ENCODE measurements around the gene OR1J1. TPM values are rescaled to one million over a fixed set of nuclear protein-coding genes. Genes with fewer than 3 reads are reported as not detected.

Gene OR1J1
- polyA plus RNA-seq, 1 experiment, result not detected

DNA sequence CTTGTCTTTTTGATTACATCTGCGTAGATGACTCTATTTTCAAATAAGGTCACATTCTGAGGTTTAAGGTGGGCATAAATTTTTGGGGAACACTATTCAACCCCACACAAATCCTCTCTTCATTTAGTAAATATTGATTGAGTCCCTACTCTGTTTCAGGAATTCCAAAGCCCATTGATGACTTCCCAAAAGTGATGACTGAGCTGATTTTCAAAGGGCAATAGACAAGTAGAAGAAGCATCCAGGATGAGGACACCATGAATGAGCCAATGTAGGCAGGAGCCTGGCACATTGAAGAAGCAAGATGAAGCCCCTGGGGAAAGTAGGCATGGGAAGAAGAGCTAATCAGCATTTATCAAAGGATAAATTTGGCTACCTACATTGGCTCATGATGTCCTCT is 35.2 kb downstream of the OR1J1 start:
- TF ChIP-seq, protein P1, sequence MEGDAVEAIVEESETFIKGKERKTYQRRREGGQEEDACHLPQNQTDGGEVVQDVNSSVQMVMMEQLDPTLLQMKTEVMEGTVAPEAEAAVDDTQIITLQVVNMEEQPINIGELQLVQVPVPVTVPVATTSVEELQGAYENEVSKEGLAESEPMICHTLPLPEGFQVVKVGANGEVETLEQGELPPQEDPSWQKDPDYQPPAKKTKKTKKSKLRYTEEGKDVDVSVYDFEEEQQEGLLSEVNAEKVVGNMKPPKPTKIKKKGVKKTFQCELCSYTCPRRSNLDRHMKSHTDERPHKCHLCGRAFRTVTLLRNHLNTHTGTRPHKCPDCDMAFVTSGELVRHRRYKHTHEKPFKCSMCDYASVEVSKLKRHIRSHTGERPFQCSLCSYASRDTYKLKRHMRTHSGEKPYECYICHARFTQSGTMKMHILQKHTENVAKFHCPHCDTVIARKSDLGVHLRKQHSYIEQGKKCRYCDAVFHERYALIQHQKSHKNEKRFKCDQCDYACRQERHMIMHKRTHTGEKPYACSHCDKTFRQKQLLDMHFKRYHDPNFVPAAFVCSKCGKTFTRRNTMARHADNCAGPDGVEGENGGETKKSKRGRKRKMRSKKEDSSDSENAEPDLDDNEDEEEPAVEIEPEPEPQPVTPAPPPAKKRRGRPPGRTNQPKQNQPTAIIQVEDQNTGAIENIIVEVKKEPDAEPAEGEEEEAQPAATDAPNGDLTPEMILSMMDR (IDR thresholded peaks at IDR 0.05; ENCODE audit: low read depth, low read length), result no peak
- no peak for DNase-seq (ENCODE audit: low read depth, low spot score)
- POLR2A ChIA-PET, result no interaction called here

More for the DNA sequence above, 35.2 kb downstream of the OR1J1 start:
- Histone ChIP-seq H3K27ac (ENCODE audit: low read depth, low read length) (no peak overlapping the region), H3K4me3 (ENCODE audit: low read depth, low read length) (no peak overlapping the region), H3K27me3 (ENCODE audit: control insufficient read depth, insufficient read depth, low read length) (no peaks in the 10 kb centered on the region), H3K9me3 (ENCODE audit: control insufficient read depth, insufficient read depth, low read length) (no peaks in the 10 kb centered on the region; the same call in 1 of the 2 replicates)
- CTCF ChIA-PET, result interaction anchor here (1.1 kb wide), 1 partner anchor 343 kb away, joined by 3 read pairs; no protein-coding TSS in a partner anchor

Other genes with a start within 250 kb of the OR1J1 start
- not detected in 2 replicates for gene LHX6, start 249.0 kb downstream of the OR1J1 start, polyA plus RNA-seq (2011; rRNA removed)
- gene RBM18, start 213.1 kb downstream of the OR1J1 start, polyA plus RNA-seq (2011; rRNA removed), result 27.5 and 38.6 TPM in 2 replicates
- 42.9 and 50.1 TPM in 2 replicates for gene MRRF, start 213.0 kb downstream of the OR1J1 start, polyA plus RNA-seq (2011; rRNA removed)
- 78.3 and 83.1 TPM in 2 replicates for gene PTGS1, start 106.9 kb downstream of the OR1J1 start, polyA plus RNA-seq (2011; rRNA removed)
- gene OR1J2, start 32.9 kb upstream of the OR1J1 start, polyA plus RNA-seq (2011; rRNA removed), result 0.10 TPM in 1 of 2 replicates, not detected in the other
- gene OR1J4, start 41.2 kb upstream of the OR1J1 start, polyA plus RNA-seq (2011; rRNA removed), result 0.10 and 0.11 TPM in 2 replicates
- not detected in 2 replicates for gene OR1N1, start 49.4 kb upstream of the OR1J1 start, polyA plus RNA-seq (2011; rRNA removed)
- gene OR1N2, start 75.2 kb upstream of the OR1J1 start, polyA plus RNA-seq (2011; rRNA removed), result not detected in 2 replicates
- 0.09 TPM in 1 of 2 replicates, not detected in the other for gene OR1L8, start 105.5 kb upstream of the OR1J1 start, polyA plus RNA-seq (2011; rRNA removed)
- 0.14 and 0.31 TPM in 2 replicates for gene OR1Q1, start 136.8 kb upstream of the OR1J1 start, polyA plus RNA-seq (2011; rRNA removed)
- gene OR1B1, start 179.7 kb upstream of the OR1J1 start, polyA plus RNA-seq (2011; rRNA removed), result not detected in 2 replicates
- gene OR1L1, start 183.8 kb upstream of the OR1J1 start, polyA plus RNA-seq (2011; rRNA removed), result not detected in 2 replicates
- not detected in 2 replicates for gene OR1L3, start 197.2 kb upstream of the OR1J1 start, polyA plus RNA-seq (2011; rRNA removed)
- not detected in 2 replicates for gene OR1L4, start 246.1 kb upstream of the OR1J1 start, polyA plus RNA-seq (2011; rRNA removed)

All from AG04450 (cell line).